Measurements from ENCODE around the gene SP100.

DNA sequence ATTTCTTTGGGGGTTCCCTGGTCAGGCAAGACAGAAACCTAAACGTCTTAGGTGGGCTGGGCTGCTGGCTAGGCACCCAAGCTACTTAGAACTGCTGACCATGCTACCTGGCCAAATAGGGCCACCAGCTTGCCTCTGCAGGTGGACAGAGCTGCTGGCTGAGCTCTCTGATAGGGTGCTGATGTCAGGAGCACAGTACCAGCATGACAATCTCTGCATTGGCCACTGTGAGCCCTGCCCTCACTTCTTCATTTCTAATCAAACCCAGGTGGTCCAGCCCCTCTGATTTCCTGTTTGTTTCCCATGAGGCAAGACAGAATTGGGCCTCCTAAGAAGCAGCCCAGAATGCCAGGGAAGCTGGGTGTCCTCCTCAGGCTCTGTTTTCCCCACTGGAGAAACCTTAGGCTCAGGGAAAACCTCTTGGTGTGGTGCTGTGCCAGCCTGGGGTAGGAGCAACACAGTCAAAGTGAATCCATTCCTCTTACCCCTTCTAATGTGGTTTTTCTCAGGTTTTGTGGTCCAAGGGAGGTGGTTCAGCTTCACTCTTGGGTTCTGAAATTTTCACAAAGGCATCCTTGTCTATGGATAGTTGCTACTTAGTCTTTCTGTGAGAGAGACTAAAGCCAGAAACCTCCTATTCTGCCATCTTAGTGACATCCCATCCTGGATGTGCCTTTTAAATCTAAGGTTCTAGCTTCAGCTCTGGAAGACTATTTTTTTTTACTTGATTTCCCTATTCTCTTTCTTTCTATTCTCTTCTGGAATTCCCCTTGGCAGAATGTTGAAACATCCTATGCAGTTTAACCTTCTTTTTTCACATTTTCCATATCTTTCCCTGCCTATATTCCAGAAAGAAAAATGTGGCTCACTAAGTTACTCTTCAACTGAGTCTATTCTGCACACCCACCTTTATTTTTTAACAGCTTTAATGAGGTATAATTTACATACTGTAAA, 15.2 kb downstream of the SP100 start:
- TF ChIP-seq EP300 (IDR thresholded peaks at IDR 0.05; ENCODE audit: borderline replicate concordance) (no peak), TAF1 (IDR thresholded peaks at IDR 0.05; ENCODE audit: low read depth) (no peak), YY1 (IDR thresholded peaks at IDR 0.05; ENCODE audit: low read depth) (no peak), RAD21 (IDR thresholded peaks at IDR 0.05; ENCODE audit: low read depth) (no peak), EGR1 (IDR thresholded peaks at IDR 0.05) (no peak), TCF12 (IDR thresholded peaks at IDR 0.05; ENCODE audit: low read depth) (no peak), CEBPB (IDR thresholded peaks at IDR 0.05) (no peak), CREB1 (IDR thresholded peaks at IDR 0.05; ENCODE audit: low read depth) (no peak), TEAD4 (IDR thresholded peaks at IDR 0.05) (no peak), ZBTB7A (IDR thresholded peaks at IDR 0.05; ENCODE audit: low read depth) (no peak)
- TF ChIP-seq, protein P1, sequence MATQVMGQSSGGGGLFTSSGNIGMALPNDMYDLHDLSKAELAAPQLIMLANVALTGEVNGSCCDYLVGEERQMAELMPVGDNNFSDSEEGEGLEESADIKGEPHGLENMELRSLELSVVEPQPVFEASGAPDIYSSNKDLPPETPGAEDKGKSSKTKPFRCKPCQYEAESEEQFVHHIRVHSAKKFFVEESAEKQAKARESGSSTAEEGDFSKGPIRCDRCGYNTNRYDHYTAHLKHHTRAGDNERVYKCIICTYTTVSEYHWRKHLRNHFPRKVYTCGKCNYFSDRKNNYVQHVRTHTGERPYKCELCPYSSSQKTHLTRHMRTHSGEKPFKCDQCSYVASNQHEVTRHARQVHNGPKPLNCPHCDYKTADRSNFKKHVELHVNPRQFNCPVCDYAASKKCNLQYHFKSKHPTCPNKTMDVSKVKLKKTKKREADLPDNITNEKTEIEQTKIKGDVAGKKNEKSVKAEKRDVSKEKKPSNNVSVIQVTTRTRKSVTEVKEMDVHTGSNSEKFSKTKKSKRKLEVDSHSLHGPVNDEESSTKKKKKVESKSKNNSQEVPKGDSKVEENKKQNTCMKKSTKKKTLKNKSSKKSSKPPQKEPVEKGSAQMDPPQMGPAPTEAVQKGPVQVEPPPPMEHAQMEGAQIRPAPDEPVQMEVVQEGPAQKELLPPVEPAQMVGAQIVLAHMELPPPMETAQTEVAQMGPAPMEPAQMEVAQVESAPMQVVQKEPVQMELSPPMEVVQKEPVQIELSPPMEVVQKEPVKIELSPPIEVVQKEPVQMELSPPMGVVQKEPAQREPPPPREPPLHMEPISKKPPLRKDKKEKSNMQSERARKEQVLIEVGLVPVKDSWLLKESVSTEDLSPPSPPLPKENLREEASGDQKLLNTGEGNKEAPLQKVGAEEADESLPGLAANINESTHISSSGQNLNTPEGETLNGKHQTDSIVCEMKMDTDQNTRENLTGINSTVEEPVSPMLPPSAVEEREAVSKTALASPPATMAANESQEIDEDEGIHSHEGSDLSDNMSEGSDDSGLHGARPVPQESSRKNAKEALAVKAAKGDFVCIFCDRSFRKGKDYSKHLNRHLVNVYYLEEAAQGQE (IDR thresholded peaks at IDR 0.05; ENCODE audit: low read depth), result no peak
- TF ChIP-seq, protein P2, sequence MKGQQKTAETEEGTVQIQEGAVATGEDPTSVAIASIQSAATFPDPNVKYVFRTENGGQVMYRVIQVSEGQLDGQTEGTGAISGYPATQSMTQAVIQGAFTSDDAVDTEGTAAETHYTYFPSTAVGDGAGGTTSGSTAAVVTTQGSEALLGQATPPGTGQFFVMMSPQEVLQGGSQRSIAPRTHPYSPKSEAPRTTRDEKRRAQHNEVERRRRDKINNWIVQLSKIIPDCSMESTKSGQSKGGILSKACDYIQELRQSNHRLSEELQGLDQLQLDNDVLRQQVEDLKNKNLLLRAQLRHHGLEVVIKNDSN (IDR thresholded peaks at IDR 0.05), result no peak
- TF ChIP-seq, protein P3, sequence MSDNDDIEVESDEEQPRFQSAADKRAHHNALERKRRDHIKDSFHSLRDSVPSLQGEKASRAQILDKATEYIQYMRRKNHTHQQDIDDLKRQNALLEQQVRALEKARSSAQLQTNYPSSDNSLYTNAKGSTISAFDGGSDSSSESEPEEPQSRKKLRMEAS (IDR thresholded peaks at IDR 0.05), result no peak

All from Ishikawa (cell line).